Lung (tissue), 12 donors: ENCODE data around the gene PLD4. TPM values are rescaled to one million over a fixed set of nuclear protein-coding genes. Genes with fewer than 3 reads are reported as not detected.

Source experiments
- ATAC-seq: fragments of 200-7000 bp; cut with Tn5 transposase; one replicate; pipeline ENCODE4 v1.9.1; 2020; ENCODE audit warnings: moderate number of reproducible peaks; ENCODE audit not compliant: insufficient read depth, low FRiP score
- DNase-seq, 3 donors: peaks; one replicate each; pipeline ENCODE4 v3.0.0-alpha.2; 2013 to 2017
- H3K27ac ChIP-seq, 2 donors: one replicate each; pipeline ENCODE4 v1.5.1; 2013; ENCODE audit warnings: mild to moderate bottlenecking in 2 of 2, moderate library complexity in 2 of 2, control low read depth in 1 of 2, inconsistent platforms in 1 of 2, low read depth in 1 of 2, low read length in 1 of 2
- H3K27me3 ChIP-seq, 3 donors: one replicate each; pipeline ENCODE4 v1.5.1; 2013; ENCODE audit warnings: low read length in 2 of 3; ENCODE audit not compliant: control insufficient read depth in 3 of 3, insufficient read depth in 3 of 3
- H3K36me3 ChIP-seq, 4 donors: one replicate each; pipeline ENCODE4 v1.5.1; 2013; ENCODE audit warnings: low read length in 4 of 4, mild to moderate bottlenecking in 1 of 4, moderate library complexity in 1 of 4; ENCODE audit not compliant: control insufficient read depth in 4 of 4, insufficient read depth in 4 of 4
- H3K4me1 ChIP-seq, 5 donors: one replicate each; pipeline ENCODE4 v1.5.1; 2013; ENCODE audit warnings: low read length in 5 of 5, mild to moderate bottlenecking in 2 of 5, moderate library complexity in 1 of 5; ENCODE audit not compliant: control insufficient read depth in 5 of 5, insufficient read depth in 5 of 5
- H3K4me3 ChIP-seq: one replicate; pipeline ENCODE4 v1.5.1; 2013; ENCODE audit warnings: mild to moderate bottlenecking, control low read depth, moderate library complexity
- H3K9ac ChIP-seq, 2 donors: one replicate each; pipeline ENCODE4 v1.5.1; 2013; ENCODE audit warnings: low read length in 2 of 2, control low read depth in 1 of 2; ENCODE audit not compliant: insufficient read depth in 1 of 2
- H3K9me3 ChIP-seq, 4 donors: one replicate each; pipeline ENCODE4 v1.5.1; 2013; ENCODE audit warnings: low read length in 3 of 4, mild to moderate bottlenecking in 1 of 4, moderate library complexity in 1 of 4; ENCODE audit not compliant: control insufficient read depth in 4 of 4, insufficient read depth in 3 of 4
- CTCF ChIP-seq: IDR thresholded peaks from 2 replicates; pipeline ENCODE4 v1.5.1; 2012; ENCODE audit warnings: mild to moderate bottlenecking; ENCODE audit errors: control extremely low read depth, extremely low read depth
- WGBS, 2 donors: extraction: QIAGEN DNeasy Blood & Tissue Kit; methylation state at CpG; one replicate each; pipeline ENCODE4 v1.1.7; 2013; 5-methylcytosine and 5-hydroxymethylcytosine counted together
- polyA plus RNA-seq, 2 donors: library from polyadenylated mRNA; stranded (reverse); fragments of 200-250 nt; gene quantifications; one replicate each; pipeline ENCODE4 v1.2.1, GENCODE V29; 2013
- total RNA-seq, 2 donors: library from RNA; depleted of rRNA in 1 of 2; stranded (reverse); fragments of >200 nt in 1 of 2; gene quantifications; one replicate each; pipeline ENCODE4 v1.2.1, GENCODE V29; 2014 to 2021
- donor health status: control.
- donor health status: control.
- donor health status: Bipolar disorder and iron deficiency.
- donor health status: healthy.
- donor health status: DM: yes; HTN: yes; CAD: no.

PLD4 gene
- total and polyA plus RNA-seq, 4 donors, result 0.71 to 6.3 (median 0.88) TPM

- Histone ChIP-seq H3K4me3 (no peak overlapping the region), H3K4me1 (peaks cover 2 to 38% (median 16%) of the 10 kb centered on the region in 5 donors), H3K27ac (peak overlapping the region in 1 of 2 donors; percentile 80), H3K36me3 (no peaks in the 10 kb centered on the region), H3K9me3 (peaks cover 0 to 3% (median 0%) of the 10 kb centered on the region in 4 donors), H3K9ac (no peak overlapping the region), H3K27me3 (no peaks in the 10 kb centered on the region)
- no peak for DNase-seq
- no peak for ATAC-seq
- TF ChIP-seq CTCF, result no peak
- WGBS, 2 donors, result 62 to 72% methylated on average over 21 of the region's 21 CpGs
Observed at GRCh38 chr14:104968541-104969401, 44.1 kb downstream of the PLD4 start.

GRCh38 chr14:104969741-104970230, 45.1 kb downstream of the PLD4 start:
- Histone ChIP-seq H3K4me1 (peaks cover 5 to 46% (median 19%) of the 10 kb centered on the region in 5 donors), H3K4me3 (no peak overlapping the region), H3K36me3 (no peaks in the 10 kb centered on the region), H3K9ac (no peak overlapping the region), H3K27me3 (no peaks in the 10 kb centered on the region), H3K27ac (peak overlapping the region in 1 of 2 donors; percentile 48), H3K9me3 (peaks cover 0 to 3% (median 0%) of the 10 kb centered on the region in 4 donors)
- DNase-seq (no peak), ATAC-seq (no peak)
- 90 to 91% methylated on average over 9 to 10 of the region's 10 CpGs for whole genome bisulfite sequencing, 2 donors
- TF ChIP-seq CTCF, result no peak

GRCh38 chr14:104970231-104971068, 45.8 kb downstream of the PLD4 start:
- H3K9me3 ChIP-seq, result peaks cover 0 to 3% (median 0%) of the 10 kb centered on the region in 4 donors
- peaks cover 5 to 48% (median 19%) of the 10 kb centered on the region in 5 donors for H3K4me1 ChIP-seq
- H3K36me3 ChIP-seq, result no peaks in the 10 kb centered on the region
- 76 to 86% methylated on average over 18 to 19 of the region's 19 CpGs for WGBS, 2 donors
- ATAC-seq (no peak), DNase-seq (peak in 1 of 3 donors; percentile 17)
- H3K27me3 ChIP-seq, result no peaks in the 10 kb centered on the region
- no peak overlapping the region for H3K4me3 ChIP-seq
- peak overlapping the region in 1 of 2 donors; percentile 50 for H3K27ac ChIP-seq
- no peak for TF ChIP-seq CTCF
- H3K9ac ChIP-seq, result no peak overlapping the region
